SU-DHL-6 (cell line): ENCODE data around the gene DUSP19.

Experiments
- EZH2phosphoT487 ChIP-seq: fragments of 200-600 bp; sonication (generic), shearing (Covaris generic); conservative IDR thresholded peaks from 2 replicates; pipeline ENCODE4 v1.6.1; 2018; ENCODE audit warnings: mild to moderate bottlenecking, antibody characterized with exemption, low read length, moderate library complexity, mixed read lengths
- TF ChIP-seq, protein P1 (sequence below): fragments of 200-600 bp; sonication (generic); IDR thresholded peaks from one replicate; pipeline ENCODE4 v1.5.1; 2017; ENCODE audit warnings: antibody characterized with exemption, mild to moderate bottlenecking, low read length, moderate library complexity; ENCODE audit not compliant: insufficient read depth, poor library complexity, severe bottlenecking

DNA sequence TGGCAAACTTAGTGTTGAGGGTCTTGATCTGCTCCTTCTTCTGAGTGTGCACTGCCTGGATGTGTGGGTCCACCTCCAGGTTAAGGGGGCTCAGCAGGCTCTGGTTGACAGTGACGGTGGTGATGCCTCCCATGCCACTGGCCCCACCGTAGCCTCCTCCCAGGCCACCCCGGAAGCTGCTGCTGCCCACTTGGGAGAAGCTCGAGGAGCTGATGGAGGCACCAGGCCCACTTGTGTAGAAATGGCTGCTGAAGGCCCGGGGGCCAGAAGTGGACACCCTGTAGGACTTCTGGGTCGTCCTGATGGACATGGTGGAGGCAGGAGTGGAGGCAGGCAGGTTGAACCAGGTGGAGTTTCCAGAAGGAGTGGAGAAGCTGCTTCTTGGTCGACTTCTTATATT lies 6.4 kb upstream of the DUSP19 start:
- TF ChIP-seq, protein P1, sequence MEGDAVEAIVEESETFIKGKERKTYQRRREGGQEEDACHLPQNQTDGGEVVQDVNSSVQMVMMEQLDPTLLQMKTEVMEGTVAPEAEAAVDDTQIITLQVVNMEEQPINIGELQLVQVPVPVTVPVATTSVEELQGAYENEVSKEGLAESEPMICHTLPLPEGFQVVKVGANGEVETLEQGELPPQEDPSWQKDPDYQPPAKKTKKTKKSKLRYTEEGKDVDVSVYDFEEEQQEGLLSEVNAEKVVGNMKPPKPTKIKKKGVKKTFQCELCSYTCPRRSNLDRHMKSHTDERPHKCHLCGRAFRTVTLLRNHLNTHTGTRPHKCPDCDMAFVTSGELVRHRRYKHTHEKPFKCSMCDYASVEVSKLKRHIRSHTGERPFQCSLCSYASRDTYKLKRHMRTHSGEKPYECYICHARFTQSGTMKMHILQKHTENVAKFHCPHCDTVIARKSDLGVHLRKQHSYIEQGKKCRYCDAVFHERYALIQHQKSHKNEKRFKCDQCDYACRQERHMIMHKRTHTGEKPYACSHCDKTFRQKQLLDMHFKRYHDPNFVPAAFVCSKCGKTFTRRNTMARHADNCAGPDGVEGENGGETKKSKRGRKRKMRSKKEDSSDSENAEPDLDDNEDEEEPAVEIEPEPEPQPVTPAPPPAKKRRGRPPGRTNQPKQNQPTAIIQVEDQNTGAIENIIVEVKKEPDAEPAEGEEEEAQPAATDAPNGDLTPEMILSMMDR, result no peak
- TF ChIP-seq EZH2phosphoT487, result no peak
